ENCODE data around the gene GAPT. TPM values are rescaled to one million over a fixed set of nuclear protein-coding genes. Genes with fewer than 3 reads are reported as not detected.

Gene GAPT
- polyA plus RNA-seq, 3 donors = 0.92 to 1.6 (median 1.1) TPM

Other genes starting within 250 kb of the GAPT start
- 100 to 1,000 TPM; 152 to 192 (median 178) TPM for gene PLK2, start 31.3 kb upstream of the GAPT start, polyA plus RNA-seq (ENCODE audit: insufficient read length in 3 of 3)
- gene RAB3C, start 91.6 kb downstream of the GAPT start, polyA plus RNA-seq (ENCODE audit: insufficient read length in 3 of 3) = 1 to 10 TPM; 1.2 TPM

All from renal cortex interstitium (tissue), 3 donors.